Activated T-helper 1 cell treated with anti-CD3 and anti-CD28 coated beads, Interleukin-12 subunit alpha, Interleukin-12 subunit beta, Interleukin-2, Interleukin-4 antibody, amounts not matched to agents 30 ng/mL and 10 ng/mL and 1 ng/mL, durations not matched to agents 14 hours and 24 hours and 36 hours (primary cell): ENCODE measurements around the gene ZNF772. TPM values are rescaled to one million over a fixed set of nuclear protein-coding genes. Genes with fewer than 3 reads are reported as not detected.

Source experiments
- DNase-seq: peaks from one replicate; pipeline ENCODE4 v3.0.0; 2021; ENCODE audit warnings: low spot score
- H3K27ac Mint-ChIP-seq: one replicate; pipeline ENCODE4 v1.8.0; 2021; ENCODE audit warnings: mild to moderate bottlenecking, mixed read lengths
- H3K27me3 Mint-ChIP-seq: one replicate; pipeline ENCODE4 v1.8.0; 2022; ENCODE audit warnings: mild to moderate bottlenecking, moderate library complexity, mixed read lengths; ENCODE audit not compliant: insufficient read depth
- H3K36me3 Mint-ChIP-seq: one replicate; pipeline ENCODE4 v1.8.0; 2021; ENCODE audit warnings: low read depth, mixed read lengths
- H3K4me1 Mint-ChIP-seq: one replicate; pipeline ENCODE4 v1.8.0; 2021; ENCODE audit warnings: low read depth, mixed read lengths
- H3K4me3 Mint-ChIP-seq: one replicate; pipeline ENCODE4 v1.8.0; 2021; ENCODE audit warnings: mild to moderate bottlenecking, moderate library complexity, mixed read lengths
- H3K9me3 Mint-ChIP-seq: one replicate; pipeline ENCODE4 v1.8.0; 2021; ENCODE audit warnings: mixed read lengths
- intact Hi-C: fragments of 100-400 bp; cut with micrococcal nuclease; formaldehyde crosslinking; loops from one replicate; pipeline ENCODE4 v1.15.1; 2024
- total RNA-seq: library from RNA; stranded (reverse); gene quantifications from 2 replicates; pipeline ENCODE4 v1.2.3, GENCODE V29; 2022

The ZNF772 gene
- total RNA-seq, 1 donor from 2014 or later = 2.4 TPM

DNA sequence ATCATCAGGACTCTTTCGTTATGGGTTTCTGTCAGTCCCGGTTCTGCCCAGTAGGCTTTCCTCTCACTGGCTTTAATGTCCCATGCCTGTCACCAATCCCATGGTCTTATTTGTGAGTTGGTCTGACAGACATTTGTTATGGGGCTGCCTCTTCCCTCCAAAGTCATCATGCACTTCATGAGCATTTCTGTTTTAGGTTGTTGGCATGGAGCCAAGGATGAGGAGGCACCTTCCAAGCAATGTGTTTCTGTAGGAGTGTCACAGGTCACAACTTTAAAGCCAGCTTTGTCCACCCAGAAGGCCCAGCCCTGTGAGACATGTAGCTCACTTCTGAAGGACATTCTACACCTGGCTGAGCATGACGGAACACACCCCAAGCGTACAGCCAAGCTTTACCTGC, 57.9 kb downstream of the ZNF772 start:
- H3K36me3 Mint-ChIP-seq = peaks cover 64% of the 10 kb centered on the region
- peaks cover 64% of the 10 kb centered on the region for H3K9me3 Mint-ChIP-seq
- intact Hi-C loops = no loop called here
- H3K4me3 Mint-ChIP-seq = no peak overlapping the region
- H3K27ac Mint-ChIP-seq = no peak overlapping the region
- H3K4me1 Mint-ChIP-seq = no peaks in the 10 kb centered on the region
- no peak for DNase-seq
- H3K27me3 Mint-ChIP-seq = no peaks in the 10 kb centered on the region

Other genes with a start within 250 kb of the ZNF772 start
- 0.54 and 0.73 TPM in 2 replicates for gene AURKC, start 246.5 kb downstream of the ZNF772 start, total RNA-seq
- 6.9 and 8.4 TPM in 2 replicates for gene ZNF805, start 236.9 kb downstream of the ZNF772 start, total RNA-seq
- gene ZNF460, start 197.1 kb downstream of the ZNF772 start, total RNA-seq = 41.4 and 47.7 TPM in 2 replicates
- gene ZNF543, start 157.1 kb downstream of the ZNF772 start, total RNA-seq = 5.1 and 5.4 TPM in 2 replicates
- gene ZNF304, start 126.3 kb downstream of the ZNF772 start, total RNA-seq = 6.1 and 6.6 TPM in 2 replicates
- 3.8 and 4.7 TPM in 2 replicates for gene TRAPPC2B, start 114.0 kb downstream of the ZNF772 start, total RNA-seq
- gene ZNF547, start 114.0 kb downstream of the ZNF772 start, total RNA-seq = 0.69 and 0.93 TPM in 2 replicates
- gene ZNF548, start 87.7 kb downstream of the ZNF772 start, total RNA-seq = 11.3 and 12.1 TPM in 2 replicates
- 7.9 and 11.0 TPM in 2 replicates for gene ZNF17, start 66.4 kb downstream of the ZNF772 start, total RNA-seq
- gene ZNF749, start 42.2 kb downstream of the ZNF772 start, total RNA-seq = 21.5 and 22.0 TPM in 2 replicates
- gene VN1R1, start 20.4 kb downstream of the ZNF772 start, total RNA-seq = not detected in 2 replicates
- gene ZNF419, start 10.2 kb upstream of the ZNF772 start, total RNA-seq = 3.7 and 5.1 TPM in 2 replicates
- gene ZNF773, start 22.4 kb upstream of the ZNF772 start, total RNA-seq = 5.0 and 5.8 TPM in 2 replicates
- gene ZNF549, start 49.8 kb upstream of the ZNF772 start, total RNA-seq = 3.6 and 4.2 TPM in 2 replicates
- 7.2 and 7.5 TPM in 2 replicates for gene ZNF550, start 82.3 kb upstream of the ZNF772 start, total RNA-seq
- 3.2 and 3.7 TPM in 2 replicates for gene ZNF416, start 101.3 kb upstream of the ZNF772 start, total RNA-seq
- 3.9 and 4.0 TPM in 2 replicates for gene ZIK1, start 106.6 kb upstream of the ZNF772 start, total RNA-seq
- 5.4 and 7.3 TPM in 2 replicates for gene ZNF530, start 122.3 kb upstream of the ZNF772 start, total RNA-seq
- 8.4 and 9.4 TPM in 2 replicates for gene ZNF134, start 136.7 kb upstream of the ZNF772 start, total RNA-seq
- gene ZNF211, start 155.6 kb upstream of the ZNF772 start, total RNA-seq = 8.3 and 8.4 TPM in 2 replicates
- not detected in 2 replicates for gene ZSCAN4, start 191.4 kb upstream of the ZNF772 start, total RNA-seq
- gene ZNF551, start 204.4 kb upstream of the ZNF772 start, total RNA-seq = 9.6 and 11.1 TPM in 2 replicates
- 4.6 and 4.7 TPM in 2 replicates for gene ZNF154, start 231.6 kb upstream of the ZNF772 start, total RNA-seq